GM18861 (cell line): ENCODE results near the gene MRPS35.
A peak's percentile ranks its signal among the peaks of the same experiment; 100 is the strongest.

Experiments
- ATAC-seq: cut with Tn5 transposase; IDR thresholded peaks from one replicate; pipeline ENCODE4 v1.9.1; 2021; ENCODE audit not compliant: unreplicated experiment

The MRPS35 gene

DNA sequence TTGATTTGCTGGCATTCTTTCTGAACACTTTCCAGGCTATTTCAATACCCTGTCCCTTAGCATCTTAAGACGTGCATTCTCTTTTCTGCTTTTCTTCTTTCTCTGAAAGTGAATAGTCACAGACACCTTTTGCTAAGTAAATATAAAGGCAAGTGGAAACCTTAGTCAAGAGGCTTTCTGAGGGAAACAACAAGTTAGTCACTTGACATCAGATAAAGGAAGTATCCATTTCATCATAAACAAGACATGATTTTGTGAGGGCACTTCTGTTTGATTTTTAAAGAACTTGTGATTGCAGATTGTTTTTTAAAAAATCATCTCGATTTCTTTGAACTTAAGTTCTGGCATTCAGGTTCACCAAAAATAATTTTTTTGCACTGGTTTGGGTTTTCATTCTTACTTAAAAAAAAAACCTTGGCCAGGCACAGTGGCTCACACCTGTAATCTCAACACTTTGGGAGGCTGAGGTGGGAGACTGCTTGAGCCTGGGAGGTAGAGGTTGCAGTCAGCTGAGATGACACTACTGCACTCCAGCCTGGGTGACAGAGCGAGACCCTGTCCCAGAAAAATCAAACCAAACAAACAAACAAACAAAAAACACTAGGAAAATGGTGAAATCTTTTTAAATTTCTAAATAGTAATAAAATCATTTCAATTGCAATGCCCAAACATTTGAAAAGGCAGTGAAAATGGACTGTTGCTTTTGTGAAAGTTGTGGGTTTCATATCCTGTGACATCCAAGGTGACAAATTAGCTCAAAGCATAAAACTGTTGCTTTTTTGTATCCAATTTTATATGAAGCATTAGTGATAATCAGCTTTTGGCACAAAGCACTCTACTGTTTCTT, 61.1 kb downstream of the MRPS35 start:
- no peak for ATAC-seq

- ATAC-seq, result no peak
These were observed 61.9 kb downstream of the MRPS35 start for GRCh38 chr12:27772328-27773049.

GRCh38 chr12:27777141-27777540, 66.5 kb downstream of the MRPS35 start:
- ATAC-seq, result no peak

GRCh38 chr12:27778206-27778605, 67.6 kb downstream of the MRPS35 start:
- ATAC-seq, result no peak

- ATAC-seq, result peak; percentile 18
These were observed 68.8 kb downstream of the MRPS35 start for GRCh38 chr12:27779416-27779919.

DNA sequence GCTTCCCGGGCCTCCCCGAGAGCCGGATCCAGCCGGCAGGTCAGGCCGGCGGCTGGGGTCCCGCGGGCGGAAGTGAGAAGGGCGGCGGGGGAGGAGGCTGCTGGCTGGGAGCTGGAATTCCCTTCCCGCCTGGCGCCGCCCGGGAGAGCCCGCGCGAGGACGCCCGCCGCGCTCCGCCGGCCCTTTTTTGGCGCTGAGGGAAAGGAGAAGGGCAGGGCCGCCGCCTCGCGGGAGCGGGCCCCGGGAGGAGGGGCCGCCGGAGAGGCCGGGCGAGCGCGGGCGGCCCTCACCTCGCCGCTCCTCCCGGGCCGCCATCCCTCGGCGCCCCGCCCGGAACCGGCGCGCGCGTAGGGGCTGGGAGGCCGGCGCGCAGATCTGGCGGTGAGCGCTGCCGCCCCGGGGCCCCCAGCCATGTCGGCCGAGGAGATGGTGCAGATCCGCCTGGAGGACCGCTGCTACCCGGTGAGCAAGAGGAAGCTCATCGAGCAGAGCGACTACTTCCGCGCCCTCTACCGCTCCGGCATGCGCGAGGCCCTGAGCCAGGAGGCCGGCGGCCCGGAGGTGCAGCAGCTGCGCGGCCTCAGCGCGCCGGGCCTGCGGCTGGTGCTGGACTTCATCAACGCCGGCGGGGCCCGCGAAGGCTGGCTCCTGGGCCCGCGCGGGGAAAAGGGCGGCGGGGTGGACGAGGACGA, 69.4 kb downstream of the MRPS35 start, which contains the start of the genes KLHL42 and MANSC4:
Gene KLHL42 (plus strand): TSS at position 314 of the 692 bp plus-strand sequence. CDS start 98 bp downstream, at position 412.
Gene MANSC4 (minus strand): TSS at position 317 of the 692 bp plus-strand sequence. CDS start 8,960 bp downstream, outside the sequence.
- ATAC-seq, result peak; percentile 57

DNA sequence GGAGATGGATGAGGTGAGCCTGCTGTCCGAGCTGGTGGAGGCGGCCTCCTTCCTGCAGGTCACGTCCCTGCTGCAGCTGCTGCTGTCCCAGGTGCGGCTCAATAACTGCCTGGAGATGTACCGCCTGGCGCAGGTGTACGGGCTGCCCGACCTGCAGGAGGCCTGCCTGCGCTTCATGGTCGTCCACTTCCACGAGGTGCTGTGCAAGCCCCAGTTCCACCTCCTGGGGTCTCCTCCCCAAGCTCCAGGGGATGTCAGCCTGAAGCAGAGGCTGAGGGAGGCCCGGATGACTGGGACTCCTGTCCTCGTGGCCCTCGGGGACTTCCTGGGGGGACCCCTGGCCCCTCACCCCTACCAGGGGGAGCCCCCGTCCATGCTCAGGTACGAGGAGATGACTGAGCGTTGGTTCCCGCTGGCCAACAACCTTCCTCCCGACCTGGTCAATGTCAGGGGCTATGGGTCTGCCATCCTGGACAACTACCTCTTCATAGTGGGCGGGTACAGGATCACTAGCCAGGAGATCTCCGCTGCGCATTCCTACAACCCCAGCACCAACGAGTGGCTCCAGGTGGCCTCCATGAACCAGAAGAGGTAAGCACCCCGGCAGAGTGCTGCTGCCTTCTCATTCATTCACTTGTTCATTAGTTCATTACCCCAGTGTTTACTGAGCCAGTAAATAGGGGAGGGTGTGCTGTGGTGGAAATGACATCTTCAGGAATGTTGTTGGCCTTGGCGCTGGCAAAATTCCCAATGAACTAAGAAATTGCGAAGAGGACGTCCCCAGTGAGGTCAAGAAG, 70.2 kb downstream of the MRPS35 start:
- ATAC-seq, result peak; percentile 14

DNA sequence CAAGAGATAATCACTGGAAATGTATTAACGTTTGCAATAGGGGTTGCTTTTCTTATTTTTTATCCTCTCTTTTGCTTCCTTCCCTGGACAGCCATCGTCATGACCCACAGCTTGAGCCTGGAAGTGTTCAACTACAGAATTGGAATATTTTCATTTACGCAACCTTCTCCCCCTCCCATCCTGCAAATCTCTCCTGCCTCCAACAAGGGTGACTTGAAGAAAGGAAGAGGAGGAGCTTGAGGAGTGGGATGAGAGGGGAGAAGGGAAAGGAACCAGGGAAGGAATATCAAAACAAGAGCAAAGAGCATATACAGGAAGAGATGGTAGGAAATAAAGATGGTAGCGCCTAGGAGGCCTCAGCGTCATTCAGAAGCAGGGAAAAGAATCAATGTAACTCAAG, 71.0 kb downstream of the MRPS35 start:
- ATAC-seq, result no peak

GRCh38 chr12:27782481-27782880, 71.8 kb downstream of the MRPS35 start:
- no peak for ATAC-seq

GRCh38 chr12:27785882-27786570, 75.4 kb downstream of the MRPS35 start:
- ATAC-seq, result peak; percentile 66

DNA sequence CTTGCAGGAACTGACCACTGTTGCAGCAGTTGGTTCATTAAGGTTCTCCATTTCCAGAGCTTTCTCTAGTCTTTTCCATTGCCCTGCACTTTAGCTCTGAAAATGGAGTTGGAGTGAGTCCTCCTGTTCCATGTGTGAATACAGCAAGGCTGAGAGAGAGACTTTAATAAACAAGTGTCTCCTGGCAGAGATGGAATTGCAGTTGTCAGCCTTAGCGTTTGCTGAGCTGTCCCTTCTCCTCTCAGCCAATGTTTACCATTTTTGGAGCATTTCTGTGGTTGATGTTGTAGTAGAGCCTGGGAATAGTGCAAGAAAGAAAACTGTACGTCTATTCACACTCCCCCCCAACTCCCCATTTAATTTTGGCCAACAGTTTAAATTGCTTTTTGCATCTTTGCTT, 76.9 kb downstream of the MRPS35 start:
- no peak for ATAC-seq

DNA sequence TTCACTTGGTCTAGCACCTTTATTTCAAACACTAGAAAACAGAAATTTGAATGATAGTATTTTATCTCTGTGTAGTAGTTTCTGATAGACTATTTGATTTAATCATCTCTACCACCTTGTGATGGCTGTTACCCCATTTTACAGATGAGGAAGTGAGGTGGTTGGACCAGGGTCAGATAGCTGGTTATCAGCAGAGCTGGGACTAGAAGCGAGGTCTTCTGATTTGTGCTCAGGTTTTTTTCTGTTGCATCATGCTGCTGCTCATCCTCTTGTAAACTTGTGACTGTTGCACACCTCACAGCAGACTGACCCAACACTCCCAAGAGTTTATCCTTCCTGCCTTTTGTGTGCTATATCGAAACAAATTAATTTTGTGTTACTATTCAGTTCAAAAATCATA, 79.5 kb downstream of the MRPS35 start:
- ATAC-seq, result no peak

DNA sequence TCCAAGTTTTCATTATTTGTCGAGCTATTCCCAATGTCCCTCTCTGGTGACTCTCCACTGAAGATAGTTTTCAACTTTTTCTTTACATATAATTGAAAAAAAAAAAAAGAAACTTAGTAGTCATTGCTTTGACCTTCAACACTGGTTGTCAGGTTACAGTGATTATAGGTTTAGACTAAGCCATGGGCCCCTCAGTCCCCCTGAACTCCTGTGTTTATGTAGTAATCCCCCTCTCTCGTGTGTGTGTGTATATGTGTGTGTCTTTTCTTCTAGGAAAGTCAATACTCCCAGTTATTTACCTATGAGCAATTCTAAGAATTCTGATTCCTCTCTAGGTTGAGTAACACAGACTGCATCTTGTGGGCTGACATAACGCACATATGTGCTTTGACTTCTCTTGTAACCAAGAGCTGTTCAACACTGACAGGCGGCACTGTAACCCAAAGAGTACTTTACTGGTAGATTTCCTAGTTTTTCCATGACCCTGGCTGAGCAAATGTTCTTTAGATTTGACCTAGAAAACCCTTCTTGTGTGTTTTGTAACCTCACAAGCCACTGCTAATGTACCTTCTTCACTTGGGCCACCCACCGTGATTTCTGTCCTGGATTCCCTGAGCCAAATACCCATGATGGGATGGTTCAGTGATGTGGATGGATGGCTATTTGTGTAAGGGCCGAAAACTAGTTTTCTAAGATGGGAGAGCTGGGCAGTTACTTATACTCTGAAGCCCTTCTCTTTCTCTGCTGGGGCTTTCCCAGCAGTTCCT, 84.4 kb downstream of the MRPS35 start:
- ATAC-seq, result no peak

- no peak for ATAC-seq
These were observed 85.5 kb downstream of the MRPS35 start for GRCh38 chr12:27796128-27796527.

GRCh38 chr12:27797301-27798025, 86.8 kb downstream of the MRPS35 start:
- no peak for ATAC-seq

DNA sequence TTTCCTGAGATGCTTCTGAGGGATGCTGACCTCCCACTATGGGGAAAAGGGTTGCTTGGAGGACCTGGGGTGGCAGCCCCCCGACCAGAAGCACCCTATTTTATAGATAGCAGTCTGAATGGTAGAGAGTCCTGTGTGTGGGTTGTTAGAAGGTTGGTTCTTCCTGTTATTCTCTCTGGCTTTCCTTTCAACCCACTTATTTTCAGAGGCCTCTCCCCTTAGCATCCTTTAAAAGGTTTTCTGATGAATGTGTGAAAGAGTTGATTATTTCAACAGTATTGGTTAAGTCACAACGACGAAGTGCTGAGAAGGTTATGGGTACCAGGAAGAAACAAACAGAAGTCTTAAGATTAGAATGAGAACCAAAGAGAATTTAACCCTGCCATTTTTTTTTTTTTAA, 90.2 kb downstream of the MRPS35 start:
- ATAC-seq, result no peak

DNA sequence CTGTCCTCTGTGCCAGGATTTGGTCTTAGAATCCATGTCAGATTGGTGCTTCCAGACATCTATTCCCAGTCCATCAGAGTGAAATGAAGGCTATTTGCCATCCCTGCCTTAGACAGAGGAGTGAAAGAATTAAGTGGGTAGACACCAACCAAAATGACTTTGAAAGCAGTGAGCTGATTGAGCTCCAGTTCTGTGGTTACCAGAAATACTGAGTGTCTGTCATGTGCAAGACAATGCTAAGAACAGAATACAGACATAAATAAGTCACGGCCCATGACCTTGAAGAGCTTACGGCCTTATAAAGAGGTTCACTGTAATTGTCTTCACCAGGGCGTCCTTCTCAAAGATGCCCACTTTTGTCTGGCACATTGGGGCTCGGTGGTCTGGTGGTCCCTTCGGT, 91.0 kb downstream of the MRPS35 start:
- no peak for ATAC-seq

DNA sequence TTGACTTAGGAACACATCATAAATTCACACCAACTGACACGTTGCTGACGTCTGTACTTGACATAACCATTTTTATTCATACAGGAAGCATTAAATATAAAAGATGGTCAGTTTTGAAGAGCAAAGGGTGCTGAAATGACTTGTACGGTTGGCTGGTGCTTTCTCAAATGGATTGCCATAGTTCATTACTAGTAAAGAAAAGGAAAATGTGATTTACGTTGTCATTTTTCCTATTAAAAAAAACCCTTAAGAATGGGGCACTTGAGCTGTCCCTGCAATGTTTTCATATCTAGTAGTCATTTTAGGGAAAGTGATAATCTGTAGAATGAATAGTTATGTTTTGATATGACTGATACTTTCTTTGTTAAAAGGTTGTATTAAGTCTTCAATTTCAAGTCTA, 91.9 kb downstream of the MRPS35 start:
- ATAC-seq, result no peak
